CD14-positive monocyte (primary cell): Measurements from ENCODE around the gene EFHB. TPM values are rescaled to one million over a fixed set of nuclear protein-coding genes. Genes with fewer than 3 reads are reported as not detected.

Experiments used
- DNase-seq, 3 donors: peaks; one replicate each; pipeline ENCODE4 v3.0.0-alpha.2; 2011 to 2022
- H2AFZ ChIP-seq: 2 replicates; pipeline ENCODE4 v1.6.0; 2012; ENCODE audit warnings: mild to moderate bottlenecking, low read depth, low read length, inconsistent platforms; ENCODE audit not compliant: insufficient read depth, poor library complexity, severe bottlenecking
- H3K27ac ChIP-seq, 2 donors: 1 replicate in 1 of 2; 2 replicates in 1 of 2; pipeline ENCODE4 v1.5.1; 2012 to 2013; ENCODE audit warnings: low read length in 2 of 2, control low read depth in 1 of 2, inconsistent platforms in 1 of 2, low read depth in 1 of 2, mild to moderate bottlenecking in 1 of 2
- H3K27me3 ChIP-seq, 2 donors: one replicate each; pipeline versions ENCODE4 v1.6.0 to v1.6.1; 2011 to 2013; ENCODE audit warnings: low read length in 2 of 2; ENCODE audit not compliant: control insufficient read depth in 2 of 2, insufficient read depth in 2 of 2
- H3K36me3 ChIP-seq, 2 donors: replicated peaks in 1 of 2; 1 replicate in 1 of 2; 2 replicates in 1 of 2; pipeline versions ENCODE4 v1.5.1 to v1.6.1; 2012 to 2013; ENCODE audit warnings: low read length in 2 of 2, control low read depth in 1 of 2, inconsistent platforms in 1 of 2, mild to moderate bottlenecking in 1 of 2; ENCODE audit not compliant: insufficient read depth in 2 of 2, control insufficient read depth in 1 of 2
- H3K4me1 ChIP-seq, 2 donors: 1 replicate in 1 of 2; 2 replicates in 1 of 2; pipeline versions ENCODE4 v1.5.1 to v1.6.1; 2012 to 2013; ENCODE audit warnings: low read length in 2 of 2, control low read depth in 1 of 2, inconsistent platforms in 1 of 2, mild to moderate bottlenecking in 1 of 2, moderate library complexity in 1 of 2; ENCODE audit not compliant: insufficient read depth in 2 of 2, control insufficient read depth in 1 of 2
- H3K4me2 ChIP-seq: replicated peaks from 2 replicates; pipeline ENCODE3; 2012; ENCODE audit warnings: low read length, moderate library complexity, mild to moderate bottlenecking; ENCODE audit not compliant: poor library complexity, severe bottlenecking; ENCODE audit errors: extremely low read depth
- H3K4me3 ChIP-seq, 3 experiments: fragments of 200-600 bp in 1 of 3; sonication (generic) in 1 of 3; replicated peaks in 1 of 3; 1 replicate in 2 of 3; 2 replicates in 1 of 3; pipeline ENCODE4 v1.5.1; 2011 to 2013; ENCODE audit warnings: low read length in 3 of 3, mild to moderate bottlenecking in 3 of 3, control low read depth in 2 of 3, low read depth in 2 of 3, inconsistent platforms in 1 of 3, moderate library complexity in 1 of 3
- H3K79me2 ChIP-seq: 2 replicates; pipeline ENCODE4 v1.6.0; 2012; ENCODE audit warnings: mild to moderate bottlenecking, control low read depth, inconsistent platforms, low read length, moderate library complexity; ENCODE audit not compliant: insufficient read depth
- H3K9ac ChIP-seq: 2 replicates; pipeline ENCODE4 v1.6.0; 2017; ENCODE audit warnings: low read length, mild to moderate bottlenecking; ENCODE audit not compliant: insufficient read depth, poor library complexity, severe bottlenecking
- H3K9me3 ChIP-seq, 2 donors: replicated peaks in 1 of 2; 1 replicate in 1 of 2; 2 replicates in 1 of 2; pipeline versions ENCODE4 v1.5.1 to v1.6.1; 2012 to 2013; ENCODE audit warnings: low read length in 2 of 2, control low read depth in 1 of 2; ENCODE audit not compliant: control insufficient read depth in 1 of 2, insufficient read depth in 1 of 2
- H4K20me1 ChIP-seq: 2 replicates; pipeline ENCODE4 v1.6.0; 2012; ENCODE audit warnings: mild to moderate bottlenecking, low read length, control low read depth, moderate library complexity; ENCODE audit not compliant: insufficient read depth
- H3K27ac Mint-ChIP-seq, 7 donors: one replicate each; pipeline ENCODE4 v1.8.0; 2020; ENCODE audit warnings: mild to moderate bottlenecking in 7 of 7, mixed read lengths in 7 of 7, moderate library complexity in 6 of 7, inconsistent platforms in 2 of 7
- H3K27me3 Mint-ChIP-seq, 3 donors: one replicate each; pipeline ENCODE4 v1.8.0; 2021 to 2022; ENCODE audit warnings: low read depth in 3 of 3, mild to moderate bottlenecking in 3 of 3, mixed read lengths in 3 of 3, moderate library complexity in 3 of 3, inconsistent platforms in 1 of 3
- H3K36me3 Mint-ChIP-seq, 2 donors: one replicate each; pipeline ENCODE4 v1.8.0; 2020; ENCODE audit warnings: mixed read lengths in 2 of 2, inconsistent platforms in 1 of 2, mild to moderate bottlenecking in 1 of 2
- H3K4me1 Mint-ChIP-seq: one replicate; pipeline ENCODE4 v1.8.0; 2020; ENCODE audit warnings: mild to moderate bottlenecking, mixed read lengths
- H3K4me3 Mint-ChIP-seq, 2 donors: one replicate each; pipeline ENCODE4 v1.8.0; 2020; ENCODE audit warnings: mild to moderate bottlenecking in 2 of 2, mixed read lengths in 2 of 2, moderate library complexity in 1 of 2
- H3K9me3 Mint-ChIP-seq, 7 donors: one replicate each; pipeline ENCODE4 v1.8.0; 2020 to 2022; ENCODE audit warnings: mixed read lengths in 7 of 7, mild to moderate bottlenecking in 6 of 7, moderate library complexity in 6 of 7, inconsistent platforms in 2 of 7
- WGBS: methylation state at CpG from one replicate; pipeline ENCODE4 v1.1.5; 2013; ENCODE audit warnings: missing lambda C conversion rate; ENCODE audit not compliant: insufficient coverage; 5-methylcytosine and 5-hydroxymethylcytosine counted together
- intact Hi-C, 2 donors: fragments of 100-400 bp; cut with micrococcal nuclease; formaldehyde crosslinking; loops; one replicate each; pipeline versions ENCODE4 v1.15.0 to v1.15.1; 2023
- polyA plus RNA-seq, 3 donors: library from polyadenylated mRNA; depleted of rRNA in 1 of 3; unstranded in 2 of 3; stranded (reverse) in 1 of 3; fragments of 300-500 nt in 2 of 3; fragments of >200 nt in 1 of 3; fragmentation: Illumina TruSeq in 2 of 3; gene quantifications; 1 replicate in 2 of 3; 2 replicates in 1 of 3; pipeline ENCODE4 v1.2.3, GENCODE V29; 2012 to 2021
- TF ChIP-seq, protein P1 (sequence below): fragments of 200-600 bp; IDR thresholded peaks from one replicate; pipeline ENCODE4 v1.8.0; 2022; ENCODE audit warnings: antibody characterized with exemption, mild to moderate bottlenecking

Gene EFHB
- polyA plus RNA-seq, 3 donors = 0.16 to 0.80 (median 0.73) TPM

DNA sequence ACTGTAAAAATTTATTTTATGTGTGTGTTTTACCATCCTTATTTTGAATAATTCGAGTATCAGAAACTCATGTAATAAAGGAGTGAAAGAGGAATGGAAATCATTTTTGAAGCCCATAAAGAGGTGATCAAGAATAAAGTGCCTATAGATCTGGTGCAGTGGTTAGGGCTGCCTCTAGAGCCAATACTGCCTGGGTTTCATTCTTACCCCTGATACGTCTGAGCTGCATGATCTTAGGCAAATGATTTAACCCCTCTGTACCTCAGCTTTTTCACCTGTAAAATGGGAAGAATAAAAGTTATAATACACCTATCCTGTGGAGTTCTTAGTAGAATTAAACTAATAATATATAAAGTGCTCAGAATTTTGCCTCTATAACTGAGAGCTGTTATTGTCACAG lies 30.4 kb downstream of the EFHB start:
- Histone ChIP-seq H3K9ac (no peak overlapping the region), H3K27ac (no peak overlapping the region), H3K9me3 (no peaks in the 10 kb centered on the region), H3K27me3 (no peaks in the 10 kb centered on the region), H4K20me1 (no peaks in the 10 kb centered on the region), H3K36me3 (no peaks in the 10 kb centered on the region), H2AFZ (no peak overlapping the region), H3K4me1 (peaks cover 11 to 14% of the 10 kb centered on the region in 2 donors), H3K4me3 (no peak overlapping the region), H3K79me2 (no peaks in the 10 kb centered on the region), H3K4me2 (no peak overlapping the region)
- Mint-ChIP-seq H3K4me1 (peaks cover 12% of the 10 kb centered on the region), H3K36me3 (no peaks in the 10 kb centered on the region), H3K27ac (no peak overlapping the region), H3K27me3 (peaks cover 0 to 1% (median 0%) of the 10 kb centered on the region in 3 donors), H3K9me3 (peaks cover 0 to 1% (median 0%) of the 10 kb centered on the region in 7 donors), H3K4me3 (no peak overlapping the region)
- DNase-seq = no peak
- no CpG with 5 or more reads among the region's 2 CpGs for WGBS
- TF ChIP-seq, protein P1, sequence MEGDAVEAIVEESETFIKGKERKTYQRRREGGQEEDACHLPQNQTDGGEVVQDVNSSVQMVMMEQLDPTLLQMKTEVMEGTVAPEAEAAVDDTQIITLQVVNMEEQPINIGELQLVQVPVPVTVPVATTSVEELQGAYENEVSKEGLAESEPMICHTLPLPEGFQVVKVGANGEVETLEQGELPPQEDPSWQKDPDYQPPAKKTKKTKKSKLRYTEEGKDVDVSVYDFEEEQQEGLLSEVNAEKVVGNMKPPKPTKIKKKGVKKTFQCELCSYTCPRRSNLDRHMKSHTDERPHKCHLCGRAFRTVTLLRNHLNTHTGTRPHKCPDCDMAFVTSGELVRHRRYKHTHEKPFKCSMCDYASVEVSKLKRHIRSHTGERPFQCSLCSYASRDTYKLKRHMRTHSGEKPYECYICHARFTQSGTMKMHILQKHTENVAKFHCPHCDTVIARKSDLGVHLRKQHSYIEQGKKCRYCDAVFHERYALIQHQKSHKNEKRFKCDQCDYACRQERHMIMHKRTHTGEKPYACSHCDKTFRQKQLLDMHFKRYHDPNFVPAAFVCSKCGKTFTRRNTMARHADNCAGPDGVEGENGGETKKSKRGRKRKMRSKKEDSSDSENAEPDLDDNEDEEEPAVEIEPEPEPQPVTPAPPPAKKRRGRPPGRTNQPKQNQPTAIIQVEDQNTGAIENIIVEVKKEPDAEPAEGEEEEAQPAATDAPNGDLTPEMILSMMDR = no peak
- intact Hi-C loops = no loop called here

GRCh38 chr3:19901918-19902317 lies 32.1 kb downstream of the EFHB start:
- Histone ChIP-seq H3K27ac (peak overlapping the region; percentile 42 to 52), H3K9me3 (no peaks in the 10 kb centered on the region), H3K9ac (no peak overlapping the region), H3K4me1 (peaks cover 11 to 14% of the 10 kb centered on the region in 2 donors), H3K79me2 (no peaks in the 10 kb centered on the region), H2AFZ (peak overlapping the region; percentile 22), H3K4me2 (peak overlapping the region; percentile 62), H3K27me3 (no peaks in the 10 kb centered on the region), H3K36me3 (no peaks in the 10 kb centered on the region), H4K20me1 (no peaks in the 10 kb centered on the region), H3K4me3 (peak overlapping the region in 1 of 3 experiments; percentile 48)
- Mint-ChIP-seq H3K9me3 (no peaks in the 10 kb centered on the region), H3K36me3 (no peaks in the 10 kb centered on the region), H3K4me3 (peak overlapping the region in 1 of 2 donors; percentile 64), H3K27me3 (peaks cover 0 to 2% (median 0%) of the 10 kb centered on the region in 3 donors), H3K4me1 (peaks cover 12% of the 10 kb centered on the region), H3K27ac (peak overlapping the region; percentile 50 to 85 (median 68))
- WGBS = 10% methylated on average over 2 of the region's 4 CpGs
- intact Hi-C loops = no loop called here
- TF ChIP-seq, protein P1 = no peak
- DNase-seq = peak; percentile 46 to 67 (median 47)
